ENCODE results near the gene FAM83E. TPM values are rescaled to one million over a fixed set of nuclear protein-coding genes. Genes with fewer than 3 reads are reported as not detected.

FAM83E gene
- polyA plus RNA-seq, 1 donor from 2014 or later: 0.73 TPM

DNA sequence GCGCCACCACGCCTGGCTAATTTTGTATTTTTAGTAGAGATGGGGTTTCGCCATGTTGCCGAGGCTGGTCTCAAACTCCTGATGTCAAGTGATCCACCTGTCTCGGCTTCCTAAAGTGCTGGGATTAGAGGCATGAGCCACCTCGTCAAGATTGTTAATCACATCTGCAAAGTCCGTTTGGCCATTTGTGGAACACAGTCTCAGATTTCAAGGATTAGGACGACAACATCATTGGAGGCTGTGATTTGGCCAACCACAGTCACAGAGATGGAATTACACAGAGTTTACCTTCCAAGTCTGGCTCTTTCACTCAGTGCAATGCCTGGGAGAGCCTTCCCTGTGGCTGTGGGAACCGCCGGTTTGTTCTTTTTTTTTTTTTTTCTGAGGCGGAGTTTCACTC lies 45.1 kb downstream of the FAM83E start:
- H3K4me2 ChIP-seq (ENCODE audit: low read length): no peak overlapping the region
- no peak overlapping the region for H3K4me3 ChIP-seq (ENCODE audit: low read length)
- H3K9me2 ChIP-seq (ENCODE audit: insufficient read depth, low read length): no peaks in the 10 kb centered on the region
- no peaks in the 10 kb centered on the region for H3K9me3 ChIP-seq (ENCODE audit: low read length)
- H3K27ac ChIP-seq (ENCODE audit: low read length): no peak overlapping the region
- no peak overlapping the region for H2AFZ ChIP-seq (ENCODE audit: low read depth, low read length)
- H3K36me3 ChIP-seq (ENCODE audit: insufficient read depth, low read length): no peaks in the 10 kb centered on the region
- TF ChIP-seq MXI1 (conservative IDR thresholded peaks at IDR 0.05; ENCODE audit: poor library complexity, severe bottlenecking) (no peak), RAD21 (conservative IDR thresholded peaks at IDR 0.05) (no peak), EZH2 (IDR thresholded peaks at IDR 0.05; ENCODE audit: borderline replicate concordance, insufficient read depth, low read length, poor library complexity, severe bottlenecking) (no peak)
- no peak overlapping the region for H3K9ac ChIP-seq (ENCODE audit: low read length)
- H3F3A ChIP-seq (ENCODE audit: insufficient read depth, low read length, poor library complexity, severe bottlenecking): no peaks in the 10 kb centered on the region
- H4K20me1 ChIP-seq (ENCODE audit: insufficient read depth): no peaks in the 10 kb centered on the region
- no peaks in the 10 kb centered on the region for H3K79me2 ChIP-seq (replicated peaks; ENCODE audit: insufficient read depth, low read length)
- H3K27me3 ChIP-seq (ENCODE audit: insufficient read depth, low read depth, low read length): no peaks in the 10 kb centered on the region

DNA sequence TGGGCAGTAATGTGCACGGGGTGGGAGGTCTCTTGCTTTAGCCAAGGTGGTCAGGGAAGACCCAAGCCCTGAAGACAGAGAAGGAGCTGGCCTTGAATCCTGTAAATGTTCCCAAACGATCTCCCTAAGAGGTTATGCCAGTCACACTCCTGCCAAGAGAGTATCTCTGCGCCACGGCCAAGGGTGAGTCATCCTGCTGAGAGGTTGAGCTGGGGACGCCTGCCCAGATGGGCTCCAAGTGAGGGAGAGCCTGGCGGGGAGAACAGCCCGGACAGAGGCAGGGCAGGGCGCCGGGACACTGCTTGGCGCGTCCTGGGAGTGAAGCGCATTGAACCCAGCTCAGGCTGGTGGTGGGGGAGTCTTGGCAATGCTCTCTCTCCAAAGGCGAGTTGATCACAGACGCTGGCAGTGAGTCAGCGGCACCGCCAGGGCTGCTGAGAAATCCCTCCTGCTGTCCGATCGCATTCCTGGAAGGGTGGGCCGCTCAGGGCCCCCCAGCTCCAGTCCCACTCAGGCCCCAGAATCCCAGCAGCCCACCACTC lies 46.5 kb downstream of the FAM83E start:
- Histone ChIP-seq H3K27ac (ENCODE audit: low read length) (no peak overlapping the region), H3K79me2 (replicated peaks; ENCODE audit: insufficient read depth, low read length) (no peaks in the 10 kb centered on the region), H2AFZ (ENCODE audit: low read depth, low read length) (no peak overlapping the region), H3K9ac (ENCODE audit: low read length) (no peak overlapping the region), H3F3A (ENCODE audit: insufficient read depth, low read length, poor library complexity, severe bottlenecking) (no peaks in the 10 kb centered on the region), H3K36me3 (ENCODE audit: insufficient read depth, low read length) (no peaks in the 10 kb centered on the region), H3K9me3 (ENCODE audit: low read length) (no peaks in the 10 kb centered on the region), H3K4me3 (ENCODE audit: low read length) (no peak overlapping the region), H3K9me2 (ENCODE audit: insufficient read depth, low read length) (no peaks in the 10 kb centered on the region), H3K4me2 (ENCODE audit: low read length) (no peak overlapping the region), H3K27me3 (ENCODE audit: insufficient read depth, low read depth, low read length) (no peaks in the 10 kb centered on the region), H4K20me1 (ENCODE audit: insufficient read depth) (no peaks in the 10 kb centered on the region)
- no peak for TF ChIP-seq EP300 (conservative IDR thresholded peaks at IDR 0.05; ENCODE audit: poor library complexity, severe bottlenecking)
- TF ChIP-seq MXI1 (conservative IDR thresholded peaks at IDR 0.05; ENCODE audit: poor library complexity, severe bottlenecking): no peak
- TF ChIP-seq SMC3 (conservative IDR thresholded peaks at IDR 0.05; ENCODE audit: poor library complexity): no peak
- TF ChIP-seq, protein P1, sequence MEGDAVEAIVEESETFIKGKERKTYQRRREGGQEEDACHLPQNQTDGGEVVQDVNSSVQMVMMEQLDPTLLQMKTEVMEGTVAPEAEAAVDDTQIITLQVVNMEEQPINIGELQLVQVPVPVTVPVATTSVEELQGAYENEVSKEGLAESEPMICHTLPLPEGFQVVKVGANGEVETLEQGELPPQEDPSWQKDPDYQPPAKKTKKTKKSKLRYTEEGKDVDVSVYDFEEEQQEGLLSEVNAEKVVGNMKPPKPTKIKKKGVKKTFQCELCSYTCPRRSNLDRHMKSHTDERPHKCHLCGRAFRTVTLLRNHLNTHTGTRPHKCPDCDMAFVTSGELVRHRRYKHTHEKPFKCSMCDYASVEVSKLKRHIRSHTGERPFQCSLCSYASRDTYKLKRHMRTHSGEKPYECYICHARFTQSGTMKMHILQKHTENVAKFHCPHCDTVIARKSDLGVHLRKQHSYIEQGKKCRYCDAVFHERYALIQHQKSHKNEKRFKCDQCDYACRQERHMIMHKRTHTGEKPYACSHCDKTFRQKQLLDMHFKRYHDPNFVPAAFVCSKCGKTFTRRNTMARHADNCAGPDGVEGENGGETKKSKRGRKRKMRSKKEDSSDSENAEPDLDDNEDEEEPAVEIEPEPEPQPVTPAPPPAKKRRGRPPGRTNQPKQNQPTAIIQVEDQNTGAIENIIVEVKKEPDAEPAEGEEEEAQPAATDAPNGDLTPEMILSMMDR (IDR thresholded peaks at IDR 0.05; ENCODE audit: poor library complexity, severe bottlenecking): no peak
- no peak for TF ChIP-seq RAD21 (conservative IDR thresholded peaks at IDR 0.05)
- no peak for TF ChIP-seq POLR2AphosphoS5 (IDR thresholded peaks at IDR 0.05)
- TF ChIP-seq, protein P2, sequence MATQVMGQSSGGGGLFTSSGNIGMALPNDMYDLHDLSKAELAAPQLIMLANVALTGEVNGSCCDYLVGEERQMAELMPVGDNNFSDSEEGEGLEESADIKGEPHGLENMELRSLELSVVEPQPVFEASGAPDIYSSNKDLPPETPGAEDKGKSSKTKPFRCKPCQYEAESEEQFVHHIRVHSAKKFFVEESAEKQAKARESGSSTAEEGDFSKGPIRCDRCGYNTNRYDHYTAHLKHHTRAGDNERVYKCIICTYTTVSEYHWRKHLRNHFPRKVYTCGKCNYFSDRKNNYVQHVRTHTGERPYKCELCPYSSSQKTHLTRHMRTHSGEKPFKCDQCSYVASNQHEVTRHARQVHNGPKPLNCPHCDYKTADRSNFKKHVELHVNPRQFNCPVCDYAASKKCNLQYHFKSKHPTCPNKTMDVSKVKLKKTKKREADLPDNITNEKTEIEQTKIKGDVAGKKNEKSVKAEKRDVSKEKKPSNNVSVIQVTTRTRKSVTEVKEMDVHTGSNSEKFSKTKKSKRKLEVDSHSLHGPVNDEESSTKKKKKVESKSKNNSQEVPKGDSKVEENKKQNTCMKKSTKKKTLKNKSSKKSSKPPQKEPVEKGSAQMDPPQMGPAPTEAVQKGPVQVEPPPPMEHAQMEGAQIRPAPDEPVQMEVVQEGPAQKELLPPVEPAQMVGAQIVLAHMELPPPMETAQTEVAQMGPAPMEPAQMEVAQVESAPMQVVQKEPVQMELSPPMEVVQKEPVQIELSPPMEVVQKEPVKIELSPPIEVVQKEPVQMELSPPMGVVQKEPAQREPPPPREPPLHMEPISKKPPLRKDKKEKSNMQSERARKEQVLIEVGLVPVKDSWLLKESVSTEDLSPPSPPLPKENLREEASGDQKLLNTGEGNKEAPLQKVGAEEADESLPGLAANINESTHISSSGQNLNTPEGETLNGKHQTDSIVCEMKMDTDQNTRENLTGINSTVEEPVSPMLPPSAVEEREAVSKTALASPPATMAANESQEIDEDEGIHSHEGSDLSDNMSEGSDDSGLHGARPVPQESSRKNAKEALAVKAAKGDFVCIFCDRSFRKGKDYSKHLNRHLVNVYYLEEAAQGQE (IDR thresholded peaks at IDR 0.05; ENCODE audit: borderline replicate concordance): no peak
- no peak for TF ChIP-seq EZH2 (IDR thresholded peaks at IDR 0.05; ENCODE audit: borderline replicate concordance, insufficient read depth, low read length, poor library complexity, severe bottlenecking)
- TF ChIP-seq TAF1 (IDR thresholded peaks at IDR 0.05; ENCODE audit: low read depth): no peak

Measured in neural cell (in vitro differentiated cells).